AG08395 (cell line): ENCODE data around the gene PLEKHG3.
A peak's percentile ranks its signal among the peaks of the same experiment; 100 is the strongest.
"Not testable (repeated sequence)": the region's sequence is repeated elsewhere in the genome, so short reads cannot be mapped to it uniquely, and the experiment has no call there.

Experiments used
- DNase-seq: peaks from one replicate; pipeline ENCODE4 v3.0.0; 2012; ENCODE audit warnings: mixed read lengths, low spot score

The PLEKHG3 gene

GRCh38 chr14:64704143-64704742 lies at the start of gene PLEKHG3:
Gene PLEKHG3, plus strand, starts transcription at chr14:64704424. Its CDS starts 23,208 bp downstream, at chr14:64727632.
- peak; percentile 80 for DNase-seq

DNA sequence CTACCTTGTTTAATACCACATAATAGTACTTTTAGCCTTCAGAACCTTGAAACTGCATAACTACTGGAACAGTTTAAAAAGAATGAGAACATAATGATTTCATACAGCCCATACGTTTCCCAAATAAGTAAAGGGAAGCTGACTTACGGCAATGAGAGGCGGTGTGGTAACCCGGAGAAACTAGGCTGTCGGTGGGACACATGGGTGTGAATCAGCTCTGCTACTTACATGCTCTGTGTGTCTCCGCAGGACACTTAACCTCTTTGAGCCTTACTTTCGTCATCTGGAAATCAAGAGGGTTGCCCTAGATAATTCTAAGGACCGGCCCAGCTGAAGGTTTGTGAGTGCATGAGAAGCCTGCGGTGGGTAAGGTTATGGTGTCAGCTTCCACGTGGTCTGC lies 49.3 kb upstream of the PLEKHG3 start:
- DNase-seq = no peak

GRCh38 chr14:64656986-64657385 lies 47.2 kb upstream of the PLEKHG3 start:
- DNase-seq = peak; percentile 83

DNA sequence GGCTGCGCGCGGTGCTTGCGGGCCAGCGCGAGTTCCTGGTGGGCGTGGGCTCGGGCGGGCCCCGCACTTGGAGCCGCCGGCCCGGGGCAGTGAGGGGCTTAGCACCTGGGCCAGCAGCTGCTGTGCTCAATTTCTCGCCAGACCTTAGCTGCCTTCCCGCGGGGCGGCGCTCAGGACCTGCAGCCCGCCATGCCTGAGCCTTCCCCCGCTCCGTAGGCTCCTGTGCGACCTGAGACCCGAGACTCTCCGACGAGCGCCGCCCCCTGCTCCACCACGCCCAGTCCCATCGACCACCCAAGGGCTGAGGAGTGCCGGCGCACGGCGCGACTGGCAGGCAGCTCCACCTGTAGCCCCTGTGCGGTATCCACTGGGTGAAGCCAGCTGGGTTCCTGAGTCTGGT lies 46.0 kb upstream of the PLEKHG3 start:
- DNase-seq = no peak

GRCh38 chr14:64658700-64659264 lies 45.4 kb upstream of the PLEKHG3 start:
- DNase-seq = not testable (repeated sequence)

GRCh38 chr14:64659366-64659765 lies 44.9 kb upstream of the PLEKHG3 start:
- peak; percentile 87 for DNase-seq

DNA sequence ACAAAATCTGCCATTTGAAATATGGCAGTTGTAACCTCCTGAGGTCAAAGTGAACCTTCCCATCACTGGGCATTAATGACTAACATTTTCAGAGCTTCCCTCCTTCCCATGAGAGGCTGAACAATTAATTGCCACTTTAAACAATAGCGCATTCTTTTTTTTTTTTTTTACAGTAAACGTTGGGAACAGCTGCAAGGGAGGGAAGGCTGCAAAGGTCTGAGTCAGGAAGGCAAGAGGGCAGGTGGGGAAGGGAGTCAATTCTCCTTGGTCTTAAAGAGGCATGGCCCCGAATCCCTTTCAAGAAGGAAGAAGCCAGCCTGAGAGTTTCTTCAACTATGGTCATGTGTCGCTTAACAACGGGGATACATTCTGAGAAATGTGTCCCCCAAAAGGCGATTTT lies 41.0 kb upstream of the PLEKHG3 start:
- DNase-seq = no peak

- peak; percentile 73 for DNase-seq
Observed at GRCh38 chr14:64671591-64671990, 32.6 kb upstream of the PLEKHG3 start.

- no peak for DNase-seq
Observed at GRCh38 chr14:64673316-64673715, 30.9 kb upstream of the PLEKHG3 start.

- no peak for DNase-seq
Observed at GRCh38 chr14:64673748-64674147, 30.5 kb upstream of the PLEKHG3 start.

DNA sequence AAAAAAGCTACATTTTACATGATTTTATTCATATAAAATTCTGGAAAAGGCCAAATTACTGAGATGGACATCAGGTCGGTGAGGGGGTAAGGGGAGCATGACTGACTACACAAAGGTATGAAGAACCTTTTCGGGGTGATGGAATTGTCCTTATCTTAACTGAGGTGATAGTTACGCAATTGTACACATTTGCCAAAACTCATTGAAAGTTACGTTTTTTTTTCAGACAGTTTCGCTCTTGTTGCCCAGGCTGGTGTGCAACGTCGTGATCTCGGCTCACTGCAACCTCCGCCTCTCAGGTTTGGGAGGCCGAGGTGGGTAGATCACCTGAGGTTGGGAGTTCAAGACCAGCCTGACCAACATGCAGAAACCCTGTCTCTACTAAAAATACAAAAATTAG lies 29.4 kb upstream of the PLEKHG3 start:
- DNase-seq = no peak

DNA sequence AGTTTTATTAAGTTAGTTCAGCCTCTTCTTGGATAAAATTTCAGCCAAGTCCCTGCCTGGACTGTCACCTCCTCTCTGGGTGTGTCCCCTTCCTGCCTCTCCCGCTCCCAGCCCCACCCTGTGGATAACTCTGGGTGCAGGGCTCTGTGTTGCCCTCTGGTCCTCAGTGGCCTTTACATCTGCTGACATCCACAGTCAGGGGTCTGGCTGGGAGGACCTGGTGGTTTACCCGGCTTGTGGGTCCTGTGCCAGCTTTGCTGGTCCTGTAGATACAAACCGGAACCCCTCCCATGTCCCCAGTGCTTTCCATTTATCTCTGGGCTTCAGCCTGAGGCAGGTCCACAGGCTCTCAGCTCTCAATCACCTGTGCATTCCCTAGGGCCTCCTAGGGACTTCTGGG lies 28.9 kb upstream of the PLEKHG3 start:
- no peak for DNase-seq

DNA sequence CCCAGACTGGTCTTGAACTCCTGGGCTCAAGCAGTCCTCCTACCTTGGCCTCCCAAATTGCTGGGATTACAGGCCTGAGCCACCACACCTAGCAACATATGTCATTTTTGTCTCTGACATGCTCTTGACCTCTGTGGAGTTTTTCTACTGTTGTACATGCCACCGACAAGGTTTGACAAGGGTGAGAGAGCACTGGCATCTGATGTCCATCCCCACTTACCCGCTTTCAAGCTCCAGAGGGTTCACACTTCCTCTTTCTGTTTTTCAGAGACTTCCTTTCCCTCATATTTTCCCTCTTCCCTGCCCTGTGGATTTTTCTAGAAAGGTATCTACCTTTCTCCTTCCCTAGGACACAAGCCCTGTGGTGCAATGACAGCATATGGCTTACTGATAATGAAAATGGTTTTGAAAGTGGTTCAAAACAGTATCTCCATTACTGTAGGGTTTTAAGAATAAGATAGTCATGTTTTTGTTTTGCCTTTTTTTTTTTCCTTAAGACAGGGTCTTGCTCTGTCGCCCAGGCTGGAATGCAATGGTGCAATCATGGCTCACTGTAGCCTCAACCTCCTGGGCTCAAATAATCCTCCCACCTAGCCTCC lies 27.7 kb upstream of the PLEKHG3 start:
- no peak for DNase-seq

- DNase-seq = no peak
Observed at GRCh38 chr14:64680013-64680713, 24.1 kb upstream of the PLEKHG3 start.

DNA sequence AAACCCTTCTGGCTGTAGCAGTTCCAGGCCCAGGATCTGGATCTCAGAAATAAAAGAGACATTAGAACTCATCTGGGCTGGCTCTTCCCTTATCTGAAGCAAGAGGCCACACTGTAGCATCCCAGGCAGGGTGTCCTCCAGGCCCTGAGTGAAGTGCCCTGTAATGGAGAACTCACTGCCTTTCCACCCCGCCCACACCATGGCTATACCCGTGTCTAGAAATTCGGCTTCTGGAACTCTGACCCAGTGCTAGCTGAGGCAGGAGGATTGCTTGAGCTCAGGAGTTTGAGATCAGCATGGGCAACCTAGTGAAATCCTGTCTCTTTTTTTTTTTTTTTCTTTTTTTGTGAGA lies 23.5 kb upstream of the PLEKHG3 start:
- DNase-seq = no peak

DNA sequence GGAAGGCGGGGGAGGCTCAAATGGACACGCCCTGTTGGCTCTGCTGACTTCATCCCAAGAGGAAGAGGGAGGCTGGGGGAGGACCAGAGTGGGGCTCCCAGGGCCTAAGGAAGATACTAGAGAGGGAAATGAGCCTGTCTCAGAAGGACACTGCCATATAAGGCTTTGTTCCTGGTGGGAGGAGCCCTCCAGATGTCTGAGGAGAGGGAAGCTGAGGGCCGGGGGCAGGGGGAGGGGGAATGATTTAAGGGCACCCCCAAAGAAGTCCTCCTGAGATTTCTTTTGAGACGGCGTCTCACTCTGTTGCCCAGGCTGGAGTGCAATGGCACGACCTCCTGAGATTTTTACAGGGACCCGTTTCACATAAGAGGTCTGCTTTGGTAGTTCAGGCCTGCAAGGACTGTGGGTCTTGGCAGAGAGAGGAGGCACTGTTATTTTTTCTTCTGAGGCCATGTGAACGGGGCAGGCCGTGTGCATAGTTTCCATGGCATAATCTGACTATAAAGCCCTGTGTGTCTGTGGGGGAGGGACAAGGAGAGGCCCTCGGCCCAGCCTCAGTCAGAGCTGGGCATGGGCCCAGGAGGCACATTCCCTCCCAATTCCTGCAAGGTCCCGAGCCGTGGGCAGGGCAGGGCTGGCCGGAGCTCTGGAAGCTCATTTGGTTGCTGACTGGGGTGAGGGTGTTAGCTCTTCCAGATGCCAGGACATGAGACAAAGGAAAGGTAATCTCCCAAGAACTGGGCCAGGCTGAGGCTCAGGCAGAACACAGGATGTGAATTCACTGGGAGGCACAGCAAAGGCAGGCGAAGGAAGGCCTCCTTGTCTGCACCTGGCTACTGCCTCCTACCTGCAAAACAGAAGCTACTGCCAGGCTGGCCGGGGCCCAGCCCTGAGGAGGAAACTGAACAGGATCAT lies 22.2 kb upstream of the PLEKHG3 start:
- peak; percentile 76 for DNase-seq

GRCh38 chr14:64682843-64683242 lies 21.4 kb upstream of the PLEKHG3 start:
- no peak for DNase-seq

DNA sequence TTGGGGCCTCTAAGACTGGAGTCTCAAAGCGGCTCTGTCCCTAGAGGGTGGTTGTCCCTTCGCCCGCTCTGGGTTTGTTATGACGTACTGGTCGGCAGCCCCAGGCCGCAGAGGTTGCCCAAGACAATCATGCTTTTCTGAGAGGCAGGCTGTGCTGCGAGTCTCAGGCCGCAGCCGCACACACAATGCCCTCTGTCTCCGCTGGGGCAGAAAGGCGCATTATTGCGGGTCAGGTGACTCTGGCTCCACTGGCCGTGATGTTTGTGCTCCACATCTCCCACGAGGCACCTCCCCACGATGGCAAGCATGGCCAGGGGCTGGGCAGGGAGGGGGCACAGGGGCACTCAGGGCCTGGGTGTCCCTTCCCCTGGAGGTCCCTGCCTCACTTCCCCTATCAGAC lies 21.0 kb upstream of the PLEKHG3 start:
- no peak for DNase-seq

DNA sequence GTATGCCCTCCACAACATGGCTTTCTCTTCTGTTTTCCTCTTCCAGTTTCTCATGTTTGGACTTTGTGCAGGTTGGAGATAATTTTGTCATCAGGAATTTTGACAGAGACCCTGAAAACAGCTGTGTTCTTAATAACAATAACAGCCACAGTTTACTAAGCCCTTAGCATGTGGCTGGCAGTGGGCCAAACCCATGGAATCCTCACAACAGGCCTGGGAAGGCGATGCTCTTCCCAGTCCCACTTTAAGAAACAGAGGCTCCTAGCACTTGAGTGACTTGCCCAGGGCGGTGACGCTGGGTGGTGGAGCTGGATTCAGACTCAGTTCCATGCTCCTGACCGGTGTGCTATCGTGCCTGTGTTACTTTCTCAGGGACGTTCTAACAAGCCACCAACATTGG lies 20.1 kb upstream of the PLEKHG3 start:
- no peak for DNase-seq

GRCh38 chr14:64685371-64686281 lies 18.6 kb upstream of the PLEKHG3 start:
- DNase-seq = no peak

DNA sequence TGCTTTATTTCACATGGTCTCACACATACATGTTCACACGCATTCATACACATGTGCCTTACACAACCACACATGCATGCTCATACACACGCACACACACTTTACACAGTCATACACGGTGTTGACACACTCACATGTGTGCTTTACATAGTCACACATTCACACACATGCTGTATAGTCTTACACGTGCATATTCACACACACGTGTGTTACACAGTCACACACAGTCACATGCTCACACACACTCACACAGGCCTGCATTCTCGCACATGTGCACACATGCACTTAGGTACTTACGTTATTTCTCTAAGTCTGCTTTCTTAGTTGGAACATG lies 18.0 kb upstream of the PLEKHG3 start:
- no peak for DNase-seq
